ENCODE measurements around the gene C7orf33.
A peak's percentile ranks its signal among the peaks of the same experiment; 100 is the strongest.
"Not testable (repeated sequence)": the region's sequence is repeated elsewhere in the genome, so short reads cannot be mapped to it uniquely, and the experiment has no call there.

Gene C7orf33

GRCh38 chr7:148590471-148590870 is at the start of gene C7orf33:
Gene C7orf33 (plus strand): TSS chr7:148590766. CDS start chr7:148590926, 160 bp downstream.
- DNase-seq (ENCODE audit: low read depth): no peak

- DNase-seq (ENCODE audit: low read depth): no peak
These were observed 48.6 kb upstream of the C7orf33 start for GRCh38 chr7:148541891-148542504.

GRCh38 chr7:148543302-148543701 is 47.3 kb upstream of the C7orf33 start:
- no peak for DNase-seq (ENCODE audit: low read depth)

GRCh38 chr7:148545172-148545571 is 45.4 kb upstream of the C7orf33 start:
- no peak for DNase-seq (ENCODE audit: low read depth)

GRCh38 chr7:148545932-148546331 is 44.6 kb upstream of the C7orf33 start:
- DNase-seq (ENCODE audit: low read depth): no peak

GRCh38 chr7:148546857-148547256 is 43.7 kb upstream of the C7orf33 start:
- DNase-seq (ENCODE audit: low read depth): no peak

GRCh38 chr7:148547951-148548350 is 42.6 kb upstream of the C7orf33 start:
- no peak for DNase-seq (ENCODE audit: low read depth)

- DNase-seq (ENCODE audit: low read depth): no peak
These were observed 36.6 kb upstream of the C7orf33 start for GRCh38 chr7:148553979-148554378.

- no peak for DNase-seq (ENCODE audit: low read depth)
These were observed 33.7 kb upstream of the C7orf33 start for GRCh38 chr7:148556892-148557291.

- no peak for DNase-seq (ENCODE audit: low read depth)
These were observed 31.7 kb upstream of the C7orf33 start for GRCh38 chr7:148558914-148559313.

GRCh38 chr7:148561099-148561498 is 29.5 kb upstream of the C7orf33 start:
- no peak for DNase-seq (ENCODE audit: low read depth)

GRCh38 chr7:148563583-148564274 is 26.8 kb upstream of the C7orf33 start:
- DNase-seq (ENCODE audit: low read depth): no peak

GRCh38 chr7:148564275-148564951 is 26.2 kb upstream of the C7orf33 start:
- not testable (repeated sequence) for DNase-seq (ENCODE audit: low read depth)

GRCh38 chr7:148566736-148567135 is 23.8 kb upstream of the C7orf33 start:
- no peak for DNase-seq (ENCODE audit: low read depth)

GRCh38 chr7:148567524-148567923 is 23.0 kb upstream of the C7orf33 start:
- DNase-seq (ENCODE audit: low read depth): no peak

GRCh38 chr7:148570510-148570909 is 20.1 kb upstream of the C7orf33 start:
- no peak for DNase-seq (ENCODE audit: low read depth)

GRCh38 chr7:148570973-148571372 is 19.6 kb upstream of the C7orf33 start:
- not testable (repeated sequence) for DNase-seq (ENCODE audit: low read depth)

- DNase-seq (ENCODE audit: low read depth): no peak
These were observed 19.2 kb upstream of the C7orf33 start for GRCh38 chr7:148571381-148571780.

- no peak for DNase-seq (ENCODE audit: low read depth)
These were observed 18.5 kb upstream of the C7orf33 start for GRCh38 chr7:148572067-148572522.

GRCh38 chr7:148573581-148573980 is 17.0 kb upstream of the C7orf33 start:
- DNase-seq (ENCODE audit: low read depth): not testable (repeated sequence)

GRCh38 chr7:148575640-148576411 is 14.7 kb upstream of the C7orf33 start:
- peak; percentile 48 for DNase-seq (ENCODE audit: low read depth)

- DNase-seq (ENCODE audit: low read depth): no peak
These were observed 11.2 kb upstream of the C7orf33 start for GRCh38 chr7:148579366-148579765.
